K562 (cell line): ENCODE measurements around the gene CHST15.

Experiments used
- ETV6 ChIP-seq, 3 experiments: fragments of 150-350 bp in 1 of 3; sonication (generic) in 1 of 3; formaldehyde crosslinking in 1 of 3; IDR thresholded peaks; 2 replicates each; pipeline versions ENCODE4 v1.6.1 to v1.8.0; 2014 to 2022; ENCODE audit warnings: borderline replicate concordance in 2 of 3, low read depth in 2 of 3, antibody characterized with exemption in 1 of 3, low read length in 1 of 3, mild to moderate bottlenecking in 1 of 3, missing genetic modification reagents in 1 of 3
- JUNB ChIP-seq: fragments of 450-650 bp; formaldehyde crosslinking; conservative IDR thresholded peaks from 2 replicates; pipeline ENCODE4 v1.4.0; 2020; ENCODE audit warnings: mild to moderate bottlenecking
- POLR2A ChIP-seq: fragments of 450-650 bp; conservative IDR thresholded peaks from 2 replicates; pipeline ENCODE4 v1.6.1; 2016
- RNF2 ChIP-seq: sonication (generic); IDR thresholded peaks from 2 replicates; pipeline ENCODE4 v1.6.1; 2016
- SLC30A9 ChIP-seq: fragments of 250-450 bp; sonication (Bioruptor Pico); IDR thresholded peaks from 2 replicates; pipeline ENCODE4 v1.8.0; 2022; ENCODE audit warnings: mild to moderate bottlenecking, moderate library complexity
- SP1 ChIP-seq: sonication (generic); formaldehyde crosslinking; IDR thresholded peaks from 2 replicates; pipeline ENCODE4 v1.8.1; 2022; ENCODE audit warnings: mild to moderate bottlenecking, missing genetic modification reagents
- TCF7L2 ChIP-seq: fragments of 150-350 bp; IDR thresholded peaks from 2 replicates; pipeline ENCODE4 v1.6.1; 2016; ENCODE audit warnings: low read depth, mild to moderate bottlenecking, low read length, moderate library complexity
- TF ChIP-seq, protein P1 (sequence below): sonication (generic); formaldehyde crosslinking; IDR thresholded peaks from 2 replicates; pipeline ENCODE4 v1.8.1; 2023; ENCODE audit warnings: mild to moderate bottlenecking, missing genetic modification reagents
- TF ChIP-seq, protein P2 (sequence below): fragments of 250-450 bp; sonication (Bioruptor Pico); IDR thresholded peaks from 2 replicates; pipeline ENCODE4 v1.4.0; 2020; ENCODE audit warnings: mild to moderate bottlenecking, moderate library complexity
- TF ChIP-seq, protein P3 (sequence below): sonication (generic); formaldehyde crosslinking; IDR thresholded peaks from 2 replicates; pipeline ENCODE4 v1.8.1; 2023; ENCODE audit warnings: mild to moderate bottlenecking, missing genetic modification reagents
- TF ChIP-seq, protein P4 (sequence below), 3 experiments: IDR thresholded peaks in 2 of 3; conservative IDR thresholded peaks in 1 of 3; 2 replicates each; pipeline ENCODE4 v1.5.1; 2011 to 2012; ENCODE audit warnings: low read length in 3 of 3, mild to moderate bottlenecking in 3 of 3, control low read depth in 2 of 3, improper control_type of control experiment in 1 of 3, inconsistent platforms in 1 of 3, low read depth in 1 of 3, mixed read lengths in 1 of 3, moderate library complexity in 1 of 3; ENCODE audit not compliant: insufficient read depth in 2 of 3
- TF ChIP-seq, protein P5 (sequence below): sonication (generic); formaldehyde crosslinking; IDR thresholded peaks from 2 replicates; pipeline ENCODE4 v1.5.0; 2020; ENCODE audit warnings: missing genetic modification reagents
- TF ChIP-seq, protein P6 (sequence below): fragments of 250-450 bp; sonication (Bioruptor Pico); IDR thresholded peaks from 2 replicates; pipeline ENCODE4 v1.8.0; 2022; ENCODE audit warnings: inconsistent platforms

DNA sequence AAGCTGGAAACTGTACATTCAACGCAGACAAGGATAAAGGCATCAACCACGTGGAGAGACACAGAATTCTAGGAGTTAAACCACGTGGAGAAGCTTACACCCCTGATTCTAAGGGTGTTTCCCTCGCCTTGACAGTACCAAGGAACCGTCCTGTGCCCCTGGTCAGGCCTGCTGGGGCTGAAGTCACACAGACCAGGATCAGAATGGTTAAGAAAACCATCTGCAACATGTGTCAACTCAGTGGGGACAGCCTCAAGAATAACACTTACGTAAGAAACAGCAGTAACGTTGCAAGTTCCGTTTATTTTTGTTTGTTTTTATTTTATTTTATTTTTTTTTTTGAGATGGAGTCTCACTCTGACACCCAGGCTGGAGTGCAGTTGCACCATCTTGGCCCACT is 55.6 kb downstream of the CHST15 start:
- TF ChIP-seq, protein P1, sequence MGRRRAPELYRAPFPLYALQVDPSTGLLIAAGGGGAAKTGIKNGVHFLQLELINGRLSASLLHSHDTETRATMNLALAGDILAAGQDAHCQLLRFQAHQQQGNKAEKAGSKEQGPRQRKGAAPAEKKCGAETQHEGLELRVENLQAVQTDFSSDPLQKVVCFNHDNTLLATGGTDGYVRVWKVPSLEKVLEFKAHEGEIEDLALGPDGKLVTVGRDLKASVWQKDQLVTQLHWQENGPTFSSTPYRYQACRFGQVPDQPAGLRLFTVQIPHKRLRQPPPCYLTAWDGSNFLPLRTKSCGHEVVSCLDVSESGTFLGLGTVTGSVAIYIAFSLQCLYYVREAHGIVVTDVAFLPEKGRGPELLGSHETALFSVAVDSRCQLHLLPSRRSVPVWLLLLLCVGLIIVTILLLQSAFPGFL, result no peak
- TF ChIP-seq ETV6 (IDR thresholded peaks at IDR 0.05; ENCODE audit: borderline replicate concordance in 1 of 2, low read depth in 2 of 2, low read length in 1 of 2), result no peak
- no peak for TF ChIP-seq ETV6 (CRISPR knock-in tag; IDR thresholded peaks at IDR 0.05; ENCODE audit: borderline replicate concordance)
- TF ChIP-seq, protein P2, sequence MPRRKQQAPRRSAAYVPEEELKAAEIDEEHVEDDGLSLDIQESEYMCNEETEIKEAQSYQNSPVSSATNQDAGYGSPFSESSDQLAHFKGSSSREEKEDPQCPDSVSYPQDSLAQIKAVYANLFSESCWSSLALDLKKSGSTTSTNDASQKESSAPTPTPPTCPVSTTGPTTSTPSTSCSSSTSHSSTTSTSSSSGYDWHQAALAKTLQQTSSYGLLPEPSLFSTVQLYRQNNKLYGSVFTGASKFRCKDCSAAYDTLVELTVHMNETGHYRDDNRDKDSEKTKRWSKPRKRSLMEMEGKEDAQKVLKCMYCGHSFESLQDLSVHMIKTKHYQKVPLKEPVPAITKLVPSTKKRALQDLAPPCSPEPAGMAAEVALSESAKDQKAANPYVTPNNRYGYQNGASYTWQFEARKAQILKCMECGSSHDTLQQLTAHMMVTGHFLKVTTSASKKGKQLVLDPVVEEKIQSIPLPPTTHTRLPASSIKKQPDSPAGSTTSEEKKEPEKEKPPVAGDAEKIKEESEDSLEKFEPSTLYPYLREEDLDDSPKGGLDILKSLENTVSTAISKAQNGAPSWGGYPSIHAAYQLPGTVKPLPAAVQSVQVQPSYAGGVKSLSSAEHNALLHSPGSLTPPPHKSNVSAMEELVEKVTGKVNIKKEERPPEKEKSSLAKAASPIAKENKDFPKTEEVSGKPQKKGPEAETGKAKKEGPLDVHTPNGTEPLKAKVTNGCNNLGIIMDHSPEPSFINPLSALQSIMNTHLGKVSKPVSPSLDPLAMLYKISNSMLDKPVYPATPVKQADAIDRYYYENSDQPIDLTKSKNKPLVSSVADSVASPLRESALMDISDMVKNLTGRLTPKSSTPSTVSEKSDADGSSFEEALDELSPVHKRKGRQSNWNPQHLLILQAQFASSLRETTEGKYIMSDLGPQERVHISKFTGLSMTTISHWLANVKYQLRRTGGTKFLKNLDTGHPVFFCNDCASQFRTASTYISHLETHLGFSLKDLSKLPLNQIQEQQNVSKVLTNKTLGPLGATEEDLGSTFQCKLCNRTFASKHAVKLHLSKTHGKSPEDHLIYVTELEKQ (CRISPR knock-in tag), result no peak
- TF ChIP-seq, protein P3, sequence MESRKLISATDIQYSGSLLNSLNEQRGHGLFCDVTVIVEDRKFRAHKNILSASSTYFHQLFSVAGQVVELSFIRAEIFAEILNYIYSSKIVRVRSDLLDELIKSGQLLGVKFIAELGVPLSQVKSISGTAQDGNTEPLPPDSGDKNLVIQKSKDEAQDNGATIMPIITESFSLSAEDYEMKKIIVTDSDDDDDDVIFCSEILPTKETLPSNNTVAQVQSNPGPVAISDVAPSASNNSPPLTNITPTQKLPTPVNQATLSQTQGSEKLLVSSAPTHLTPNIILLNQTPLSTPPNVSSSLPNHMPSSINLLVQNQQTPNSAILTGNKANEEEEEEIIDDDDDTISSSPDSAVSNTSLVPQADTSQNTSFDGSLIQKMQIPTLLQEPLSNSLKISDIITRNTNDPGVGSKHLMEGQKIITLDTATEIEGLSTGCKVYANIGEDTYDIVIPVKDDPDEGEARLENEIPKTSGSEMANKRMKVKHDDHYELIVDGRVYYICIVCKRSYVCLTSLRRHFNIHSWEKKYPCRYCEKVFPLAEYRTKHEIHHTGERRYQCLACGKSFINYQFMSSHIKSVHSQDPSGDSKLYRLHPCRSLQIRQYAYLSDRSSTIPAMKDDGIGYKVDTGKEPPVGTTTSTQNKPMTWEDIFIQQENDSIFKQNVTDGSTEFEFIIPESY (CRISPR knock-in tag), result no peak
- TF ChIP-seq, protein P4, sequence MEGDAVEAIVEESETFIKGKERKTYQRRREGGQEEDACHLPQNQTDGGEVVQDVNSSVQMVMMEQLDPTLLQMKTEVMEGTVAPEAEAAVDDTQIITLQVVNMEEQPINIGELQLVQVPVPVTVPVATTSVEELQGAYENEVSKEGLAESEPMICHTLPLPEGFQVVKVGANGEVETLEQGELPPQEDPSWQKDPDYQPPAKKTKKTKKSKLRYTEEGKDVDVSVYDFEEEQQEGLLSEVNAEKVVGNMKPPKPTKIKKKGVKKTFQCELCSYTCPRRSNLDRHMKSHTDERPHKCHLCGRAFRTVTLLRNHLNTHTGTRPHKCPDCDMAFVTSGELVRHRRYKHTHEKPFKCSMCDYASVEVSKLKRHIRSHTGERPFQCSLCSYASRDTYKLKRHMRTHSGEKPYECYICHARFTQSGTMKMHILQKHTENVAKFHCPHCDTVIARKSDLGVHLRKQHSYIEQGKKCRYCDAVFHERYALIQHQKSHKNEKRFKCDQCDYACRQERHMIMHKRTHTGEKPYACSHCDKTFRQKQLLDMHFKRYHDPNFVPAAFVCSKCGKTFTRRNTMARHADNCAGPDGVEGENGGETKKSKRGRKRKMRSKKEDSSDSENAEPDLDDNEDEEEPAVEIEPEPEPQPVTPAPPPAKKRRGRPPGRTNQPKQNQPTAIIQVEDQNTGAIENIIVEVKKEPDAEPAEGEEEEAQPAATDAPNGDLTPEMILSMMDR (IDR thresholded peaks at IDR 0.05 in 2 of 3, conservative IDR thresholded peaks at IDR 0.05 in 1 of 3; ENCODE audit: insufficient read depth in 2 of 3, low read depth in 1 of 3, low read length in 3 of 3), result no peak
- TF ChIP-seq TCF7L2, result no peak
- TF ChIP-seq RNF2, result no peak
- TF ChIP-seq JUNB (CRISPR knock-in tag), result no peak
- TF ChIP-seq SP1 (CRISPR knock-in tag), result no peak
- TF ChIP-seq POLR2A, result no peak
- TF ChIP-seq, protein P5, sequence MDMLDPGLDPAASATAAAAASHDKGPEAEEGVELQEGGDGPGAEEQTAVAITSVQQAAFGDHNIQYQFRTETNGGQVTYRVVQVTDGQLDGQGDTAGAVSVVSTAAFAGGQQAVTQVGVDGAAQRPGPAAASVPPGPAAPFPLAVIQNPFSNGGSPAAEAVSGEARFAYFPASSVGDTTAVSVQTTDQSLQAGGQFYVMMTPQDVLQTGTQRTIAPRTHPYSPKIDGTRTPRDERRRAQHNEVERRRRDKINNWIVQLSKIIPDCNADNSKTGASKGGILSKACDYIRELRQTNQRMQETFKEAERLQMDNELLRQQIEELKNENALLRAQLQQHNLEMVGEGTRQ (CRISPR knock-in tag), result no peak
- TF ChIP-seq, protein P6, sequence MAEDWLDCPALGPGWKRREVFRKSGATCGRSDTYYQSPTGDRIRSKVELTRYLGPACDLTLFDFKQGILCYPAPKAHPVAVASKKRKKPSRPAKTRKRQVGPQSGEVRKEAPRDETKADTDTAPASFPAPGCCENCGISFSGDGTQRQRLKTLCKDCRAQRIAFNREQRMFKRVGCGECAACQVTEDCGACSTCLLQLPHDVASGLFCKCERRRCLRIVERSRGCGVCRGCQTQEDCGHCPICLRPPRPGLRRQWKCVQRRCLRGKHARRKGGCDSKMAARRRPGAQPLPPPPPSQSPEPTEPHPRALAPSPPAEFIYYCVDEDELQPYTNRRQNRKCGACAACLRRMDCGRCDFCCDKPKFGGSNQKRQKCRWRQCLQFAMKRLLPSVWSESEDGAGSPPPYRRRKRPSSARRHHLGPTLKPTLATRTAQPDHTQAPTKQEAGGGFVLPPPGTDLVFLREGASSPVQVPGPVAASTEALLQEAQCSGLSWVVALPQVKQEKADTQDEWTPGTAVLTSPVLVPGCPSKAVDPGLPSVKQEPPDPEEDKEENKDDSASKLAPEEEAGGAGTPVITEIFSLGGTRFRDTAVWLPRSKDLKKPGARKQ (CRISPR knock-in tag), result no peak
- TF ChIP-seq SLC30A9 (CRISPR knock-in tag), result no peak
